SH-SY5Y (cell line): ENCODE data around the gene LLGL2.

ENCODE experiments used
- GATA2 ChIP-seq: IDR thresholded peaks from 2 replicates; pipeline ENCODE4 v1.6.1; 2011; ENCODE audit warnings: mild to moderate bottlenecking, low read depth, low read length
- GATA3 ChIP-seq: IDR thresholded peaks from 2 replicates; pipeline ENCODE4 v1.6.1; 2011; ENCODE audit warnings: low read depth, mild to moderate bottlenecking, low read length, moderate library complexity

DNA sequence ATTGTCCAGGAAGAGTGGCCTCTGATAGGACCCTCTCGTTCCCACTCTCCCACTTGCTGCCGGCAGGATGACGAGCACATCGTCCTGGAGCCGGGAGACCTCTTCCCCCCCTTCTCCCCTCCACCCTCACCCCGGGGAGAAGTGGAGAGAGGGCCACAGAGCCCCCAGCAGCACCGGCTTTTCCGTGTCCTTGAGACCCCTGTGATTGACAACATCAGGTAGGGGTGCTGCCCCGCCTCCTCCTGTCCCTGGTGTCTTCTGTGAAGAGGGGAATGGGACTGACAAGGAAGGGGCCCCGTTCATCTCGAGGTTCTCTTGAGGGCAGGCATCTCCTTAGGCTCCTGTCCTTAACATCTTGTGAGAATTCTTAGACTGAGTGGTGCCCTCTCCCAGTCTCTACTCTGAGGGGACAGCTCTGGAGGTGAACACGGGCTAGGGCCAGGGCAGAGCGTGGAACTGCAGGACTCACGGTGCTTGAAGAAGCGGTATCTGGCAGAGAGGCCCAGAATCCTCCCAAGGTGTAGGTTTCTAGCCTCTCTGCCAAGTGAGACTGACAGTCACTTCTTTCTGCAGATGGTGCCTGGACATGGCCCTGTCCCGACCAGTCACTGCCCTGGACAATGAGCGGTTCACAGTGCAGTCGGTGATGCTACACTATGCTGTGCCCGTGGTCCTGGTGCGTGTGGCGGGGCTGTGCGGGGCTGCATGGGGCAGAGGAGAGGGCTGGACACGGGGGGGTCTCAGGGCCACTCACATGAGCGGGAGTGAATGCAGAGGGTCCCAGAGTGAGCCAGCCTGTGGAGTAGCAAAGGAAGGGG lies 36.6 kb upstream of the LLGL2 start:
- no peak for TF ChIP-seq GATA3
- TF ChIP-seq GATA2 = no peak
